Uterus (tissue), 4 donors: ENCODE measurements around the gene LMLN. TPM values are rescaled to one million over a fixed set of nuclear protein-coding genes. Genes with fewer than 3 reads are reported as not detected.

Experiments
- DNase-seq, 2 donors: peaks; one replicate each; pipeline ENCODE4 v3.0.0-alpha.2; 2019 to 2020
- H3K27ac ChIP-seq, 2 donors: fragments of 200-600 bp; sonication (generic); 1 replicate in 1 of 2; 2 replicates in 1 of 2; pipeline ENCODE4 v1.5.1; 2016 to 2018
- H3K27me3 ChIP-seq, 2 donors: fragments of 200-600 bp; sonication (generic); one replicate each; pipeline ENCODE4 v1.5.1; 2018 to 2019; ENCODE audit warnings: control low read depth in 1 of 2
- H3K36me3 ChIP-seq, 2 donors: fragments of 200-600 bp; sonication (generic); one replicate each; pipeline ENCODE4 v1.5.1; 2019; ENCODE audit warnings: control low read depth in 1 of 2
- H3K4me1 ChIP-seq, 2 donors: fragments of 200-600 bp; sonication (generic); one replicate each; pipeline ENCODE4 v1.5.1; 2018 to 2019; ENCODE audit warnings: control low read depth in 1 of 2
- H3K4me3 ChIP-seq, 2 donors: fragments of 200-600 bp; sonication (generic); 1 replicate in 1 of 2; 2 replicates in 1 of 2; pipeline ENCODE4 v1.5.1; 2018 to 2019; ENCODE audit warnings: mild to moderate bottlenecking in 1 of 2
- H3K9me3 ChIP-seq, 2 donors: fragments of 200-600 bp; sonication (generic); one replicate each; pipeline ENCODE4 v1.5.1; 2019; ENCODE audit warnings: control low read depth in 1 of 2
- POLR2A ChIP-seq, 2 donors: fragments of 450-650 bp; IDR thresholded peaks; one replicate each; pipeline ENCODE4 v1.6.1; 2016; ENCODE audit warnings: antibody characterized with exemption in 2 of 2, mild to moderate bottlenecking in 1 of 2, moderate library complexity in 1 of 2
- intact Hi-C: fragments of 100-400 bp; cut with DNase I; formaldehyde crosslinking; loops from one replicate; pipeline ENCODE4 v1.15.1; 2023; ENCODE audit warnings: low total_unique reads
- total RNA-seq, 4 donors: library from RNA; depleted of rRNA in 3 of 4; stranded (reverse); fragments of >200 nt in 3 of 4; gene quantifications; one replicate each; pipeline versions ENCODE4 v1.1.0 to v1.2.4, GENCODE V29; 2014 to 2023
- TF ChIP-seq, protein P1 (sequence below), 4 experiments: fragments of 200-600 bp in 2 of 4; fragments of 450-650 bp in 2 of 4; sonication (generic) in 2 of 4; IDR thresholded peaks; one replicate each; pipeline ENCODE4 v1.5.1; 2016 to 2019; ENCODE audit warnings: antibody characterized with exemption in 4 of 4, mild to moderate bottlenecking in 2 of 4, moderate library complexity in 1 of 4
- donor health status: DM: yes; HTN: yes; CAD: no.

Gene LMLN
- total RNA-seq, 4 donors from 2014 or later, result 0.77 to 11.3 (median 6.8) TPM

DNA sequence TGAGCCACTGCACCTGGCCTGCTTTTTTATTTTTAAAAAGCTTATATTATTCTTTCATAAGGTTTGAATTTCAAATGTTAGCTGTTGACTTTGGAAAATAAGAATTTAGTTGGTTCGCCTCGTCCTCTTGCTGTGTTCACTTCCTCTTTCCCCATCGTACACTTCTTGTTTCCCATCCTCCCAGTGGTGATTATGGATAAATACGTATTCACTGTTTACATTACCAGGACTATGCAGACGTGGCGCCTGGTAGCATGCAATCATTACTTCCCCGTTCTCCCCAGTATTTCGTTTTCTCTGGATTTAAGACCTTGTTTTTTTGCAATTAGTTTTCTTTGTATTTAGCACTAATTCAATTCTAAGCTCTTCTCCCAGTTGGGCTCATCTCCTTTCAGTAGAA, 70.1 kb downstream of the LMLN start:
- intact Hi-C loops, result no loop called here
- Histone ChIP-seq H3K4me1 (no peaks in the 10 kb centered on the region), H3K36me3 (no peaks in the 10 kb centered on the region), H3K27me3 (no peaks in the 10 kb centered on the region), H3K4me3 (no peak overlapping the region), H3K9me3 (no peaks in the 10 kb centered on the region), H3K27ac (no peak overlapping the region)
- no peak for DNase-seq
- no peak for TF ChIP-seq POLR2A (IDR thresholded peaks at IDR 0.05)
- TF ChIP-seq, protein P1, sequence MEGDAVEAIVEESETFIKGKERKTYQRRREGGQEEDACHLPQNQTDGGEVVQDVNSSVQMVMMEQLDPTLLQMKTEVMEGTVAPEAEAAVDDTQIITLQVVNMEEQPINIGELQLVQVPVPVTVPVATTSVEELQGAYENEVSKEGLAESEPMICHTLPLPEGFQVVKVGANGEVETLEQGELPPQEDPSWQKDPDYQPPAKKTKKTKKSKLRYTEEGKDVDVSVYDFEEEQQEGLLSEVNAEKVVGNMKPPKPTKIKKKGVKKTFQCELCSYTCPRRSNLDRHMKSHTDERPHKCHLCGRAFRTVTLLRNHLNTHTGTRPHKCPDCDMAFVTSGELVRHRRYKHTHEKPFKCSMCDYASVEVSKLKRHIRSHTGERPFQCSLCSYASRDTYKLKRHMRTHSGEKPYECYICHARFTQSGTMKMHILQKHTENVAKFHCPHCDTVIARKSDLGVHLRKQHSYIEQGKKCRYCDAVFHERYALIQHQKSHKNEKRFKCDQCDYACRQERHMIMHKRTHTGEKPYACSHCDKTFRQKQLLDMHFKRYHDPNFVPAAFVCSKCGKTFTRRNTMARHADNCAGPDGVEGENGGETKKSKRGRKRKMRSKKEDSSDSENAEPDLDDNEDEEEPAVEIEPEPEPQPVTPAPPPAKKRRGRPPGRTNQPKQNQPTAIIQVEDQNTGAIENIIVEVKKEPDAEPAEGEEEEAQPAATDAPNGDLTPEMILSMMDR (IDR thresholded peaks at IDR 0.05), result no peak

DNA sequence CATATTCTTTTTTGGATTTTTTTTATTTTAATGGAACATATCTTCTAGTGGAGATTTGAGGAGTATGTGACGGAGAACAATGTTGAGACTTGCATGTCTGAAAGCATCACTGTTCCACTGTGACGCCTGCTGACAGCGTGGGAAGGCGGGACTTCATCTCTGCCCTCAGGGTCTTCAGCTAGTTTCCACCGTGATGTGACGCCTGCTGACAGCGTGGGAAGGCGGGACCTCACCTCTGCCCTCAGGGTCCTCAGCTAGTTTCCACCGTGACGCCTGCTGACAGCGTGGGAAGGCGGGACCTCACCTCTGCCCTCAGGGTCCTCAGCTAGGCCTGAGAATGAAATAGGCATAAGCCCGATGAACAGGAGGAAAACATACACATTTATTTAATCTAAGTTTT, 70.7 kb downstream of the LMLN start:
- no peak for TF ChIP-seq POLR2A (IDR thresholded peaks at IDR 0.05)
- TF ChIP-seq, protein P1 (IDR thresholded peaks at IDR 0.05), result no peak
- Histone ChIP-seq H3K36me3 (no peaks in the 10 kb centered on the region), H3K9me3 (no peaks in the 10 kb centered on the region), H3K4me1 (no peaks in the 10 kb centered on the region), H3K27ac (no peak overlapping the region), H3K27me3 (no peaks in the 10 kb centered on the region), H3K4me3 (no peak overlapping the region)
- intact Hi-C loops, result no loop called here
- DNase-seq, result no peak

DNA sequence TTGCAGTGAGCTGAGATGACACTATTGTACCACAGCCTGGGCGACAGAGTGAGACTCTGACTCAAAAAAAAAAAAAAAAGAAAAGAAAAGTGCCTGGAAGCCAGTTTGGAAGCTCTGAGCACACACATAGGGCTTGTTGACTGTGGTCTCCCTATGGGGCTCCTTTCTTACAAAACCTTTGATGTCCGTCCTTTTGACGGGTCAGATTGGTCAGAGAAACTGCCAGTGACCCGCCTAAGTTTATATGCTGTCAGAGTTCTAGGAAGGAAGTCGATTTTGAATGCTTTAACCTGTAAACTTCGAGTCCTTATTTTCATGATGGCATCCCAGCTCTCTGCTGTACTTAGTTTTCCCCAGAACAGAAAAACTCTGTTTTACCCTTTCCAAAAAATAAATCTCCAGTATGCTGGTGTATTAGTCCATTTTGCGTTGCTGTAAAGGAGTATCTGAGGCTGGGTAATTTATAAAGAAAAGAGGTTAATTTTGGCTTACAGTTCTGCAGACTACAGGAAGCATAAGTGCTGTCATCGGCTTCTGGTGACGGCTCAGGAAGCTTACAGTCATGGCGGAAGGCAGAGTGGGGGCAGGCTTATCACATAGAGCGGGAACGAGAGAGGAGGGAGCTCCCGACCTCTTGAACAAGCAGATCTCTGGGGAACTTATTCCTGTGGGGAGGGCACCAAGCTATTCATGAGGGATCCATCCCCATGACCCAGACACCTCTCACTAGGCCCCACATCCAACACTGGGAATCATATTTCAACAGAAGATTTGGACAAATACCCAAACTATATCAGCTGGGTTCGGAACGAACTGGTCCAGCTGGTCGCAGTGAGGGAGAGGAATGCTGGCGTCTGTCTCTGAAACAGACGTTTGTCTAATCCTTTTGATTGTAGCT, 72.3 kb downstream of the LMLN start:
- H3K27ac ChIP-seq, result no peak overlapping the region
- no peaks in the 10 kb centered on the region for H3K36me3 ChIP-seq
- no peaks in the 10 kb centered on the region for H3K9me3 ChIP-seq
- intact Hi-C loops, result no loop called here
- no peak overlapping the region for H3K4me3 ChIP-seq
- no peaks in the 10 kb centered on the region for H3K27me3 ChIP-seq
- no peaks in the 10 kb centered on the region for H3K4me1 ChIP-seq
- DNase-seq, result no peak
- TF ChIP-seq, protein P1 (IDR thresholded peaks at IDR 0.05), result no peak
- no peak for TF ChIP-seq POLR2A (IDR thresholded peaks at IDR 0.05)

DNA sequence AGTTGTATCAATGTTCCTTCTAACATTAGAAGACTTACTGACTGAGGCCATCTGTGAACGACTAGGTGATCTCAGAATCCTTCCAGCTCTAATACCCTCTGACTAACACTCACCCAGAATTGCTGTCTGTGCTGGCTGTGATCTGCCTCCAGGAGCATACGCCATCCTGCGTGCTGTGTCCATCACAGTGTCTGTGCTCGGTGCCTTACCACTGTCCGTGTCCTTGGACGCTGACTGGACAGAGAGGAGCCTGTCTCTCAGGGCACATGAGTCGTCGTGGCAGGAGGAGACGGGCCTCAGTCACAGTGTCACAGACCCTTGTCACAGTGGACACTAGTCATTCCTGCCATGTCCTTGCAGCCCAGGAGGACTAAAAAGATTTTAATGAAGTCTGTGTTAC, 83.1 kb downstream of the LMLN start:
- DNase-seq, result no peak
- Histone ChIP-seq H3K27ac (no peak overlapping the region), H3K4me1 (no peaks in the 10 kb centered on the region), H3K4me3 (no peak overlapping the region), H3K27me3 (no peaks in the 10 kb centered on the region), H3K36me3 (no peaks in the 10 kb centered on the region), H3K9me3 (no peaks in the 10 kb centered on the region)
- intact Hi-C loops, result no loop called here
- no peak for TF ChIP-seq POLR2A (IDR thresholded peaks at IDR 0.05)
- TF ChIP-seq, protein P1 (IDR thresholded peaks at IDR 0.05), result no peak

DNA sequence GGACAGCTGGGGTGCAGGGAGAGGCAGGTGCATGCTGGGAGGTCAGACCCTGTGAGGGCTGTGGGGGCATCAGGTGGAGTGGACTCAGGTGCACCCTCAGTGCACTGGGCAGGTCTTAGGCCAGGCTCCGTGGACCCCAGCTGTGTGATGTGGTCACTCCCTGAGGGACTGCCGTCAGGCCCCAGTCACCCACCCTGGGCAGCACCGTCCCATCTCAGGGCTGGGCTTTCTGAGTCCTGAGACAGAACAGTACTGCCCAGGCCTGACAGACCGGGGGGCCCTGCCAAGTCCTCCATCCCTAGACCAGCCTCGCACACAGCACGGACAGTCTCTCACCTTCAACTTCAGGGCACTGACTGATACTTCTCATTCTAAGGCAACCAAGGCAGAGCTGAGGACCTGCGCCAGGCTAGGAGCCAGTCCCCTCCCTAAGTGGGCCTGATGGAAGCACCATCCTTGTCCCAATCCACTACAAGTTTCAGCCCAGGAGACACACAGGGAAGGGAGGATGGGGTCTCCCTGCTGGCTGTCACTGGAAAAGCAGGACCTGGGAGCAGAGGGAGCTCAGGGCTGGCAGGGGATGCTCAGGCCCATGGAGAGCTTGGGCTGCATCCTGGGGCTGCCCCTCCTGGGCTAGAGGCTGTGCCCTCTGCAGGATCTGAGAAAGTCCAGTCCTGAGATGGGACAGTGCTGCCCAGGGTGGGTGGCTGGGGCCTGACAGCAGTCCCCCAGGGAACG, 86.3 kb downstream of the LMLN start:
- DNase-seq, result no peak
- no peaks in the 10 kb centered on the region for H3K9me3 ChIP-seq
- intact Hi-C loops, result no loop called here
- TF ChIP-seq, protein P1 (IDR thresholded peaks at IDR 0.05), result no peak
- TF ChIP-seq POLR2A (IDR thresholded peaks at IDR 0.05), result no peak
- H3K4me1 ChIP-seq, result no peaks in the 10 kb centered on the region
- no peak overlapping the region for H3K4me3 ChIP-seq
- H3K27ac ChIP-seq, result no peak overlapping the region
- no peaks in the 10 kb centered on the region for H3K36me3 ChIP-seq
- no peaks in the 10 kb centered on the region for H3K27me3 ChIP-seq
